Fibroblast of villous mesenchyme (primary cell): ENCODE data around the gene RAC2. TPM values are rescaled to one million over a fixed set of nuclear protein-coding genes. Genes with fewer than 3 reads are reported as not detected.
A peak's percentile ranks its signal among the peaks of the same experiment; 100 is the strongest.
"Not testable (repeated sequence)": the region's sequence is repeated elsewhere in the genome, so short reads cannot be mapped to it uniquely, and the experiment has no call there.

Source experiments
- DNase-seq: peaks from one replicate; pipeline ENCODE4 v3.0.0-alpha.2; 2010; ENCODE audit warnings: low read depth
- H3K4me3 ChIP-seq: 2 replicates; pipeline ENCODE4 v1.5.1; 2011; ENCODE audit warnings: low read depth, mild to moderate bottlenecking, low read length
- total RNA-seq: library from RNA; depleted of rRNA; stranded (reverse); fragments of >200 nt; gene quantifications from 2 replicates; pipeline ENCODE4 v1.2.3, GENCODE V29; 2012
- TF ChIP-seq, protein P1 (sequence below): IDR thresholded peaks from 2 replicates; pipeline ENCODE4 v1.5.1; 2012; ENCODE audit warnings: low read depth, mild to moderate bottlenecking, low read length; ENCODE audit not compliant: insufficient read depth

RAC2 gene
- total RNA-seq, 1 donor: 11.2 TPM

DNA sequence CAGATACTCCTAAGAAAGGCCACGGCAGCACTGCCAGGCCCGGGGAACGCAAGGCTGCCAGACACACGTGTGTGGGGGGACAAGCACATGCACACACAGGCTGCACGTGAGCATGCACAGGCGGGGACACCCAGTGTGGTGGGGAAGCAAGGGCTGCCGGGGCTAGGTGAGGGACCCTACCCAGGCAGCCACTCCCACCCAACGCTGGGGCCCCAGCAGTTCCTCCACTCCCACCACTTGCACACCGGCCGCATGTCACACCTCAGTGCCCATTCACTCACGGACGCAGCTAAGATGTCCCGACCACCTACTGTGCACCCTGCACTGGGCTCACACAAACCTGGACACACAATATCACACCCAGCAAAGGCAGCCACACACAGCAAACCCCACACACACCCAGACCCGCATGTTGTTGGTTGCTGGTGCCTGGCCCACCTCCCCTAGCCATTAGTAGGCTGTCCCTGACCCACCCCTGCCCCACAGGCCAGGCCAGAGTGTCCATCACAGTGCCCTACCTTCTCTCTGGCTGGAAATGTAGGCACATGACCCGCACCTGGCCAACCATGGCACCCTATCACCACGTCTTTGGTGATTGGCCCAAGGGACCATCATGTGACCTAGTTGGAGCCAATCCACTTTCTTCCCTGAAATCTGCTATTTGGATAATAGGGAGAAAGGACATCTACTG lies 40.6 kb downstream of the RAC2 start:
- TF ChIP-seq, protein P1, sequence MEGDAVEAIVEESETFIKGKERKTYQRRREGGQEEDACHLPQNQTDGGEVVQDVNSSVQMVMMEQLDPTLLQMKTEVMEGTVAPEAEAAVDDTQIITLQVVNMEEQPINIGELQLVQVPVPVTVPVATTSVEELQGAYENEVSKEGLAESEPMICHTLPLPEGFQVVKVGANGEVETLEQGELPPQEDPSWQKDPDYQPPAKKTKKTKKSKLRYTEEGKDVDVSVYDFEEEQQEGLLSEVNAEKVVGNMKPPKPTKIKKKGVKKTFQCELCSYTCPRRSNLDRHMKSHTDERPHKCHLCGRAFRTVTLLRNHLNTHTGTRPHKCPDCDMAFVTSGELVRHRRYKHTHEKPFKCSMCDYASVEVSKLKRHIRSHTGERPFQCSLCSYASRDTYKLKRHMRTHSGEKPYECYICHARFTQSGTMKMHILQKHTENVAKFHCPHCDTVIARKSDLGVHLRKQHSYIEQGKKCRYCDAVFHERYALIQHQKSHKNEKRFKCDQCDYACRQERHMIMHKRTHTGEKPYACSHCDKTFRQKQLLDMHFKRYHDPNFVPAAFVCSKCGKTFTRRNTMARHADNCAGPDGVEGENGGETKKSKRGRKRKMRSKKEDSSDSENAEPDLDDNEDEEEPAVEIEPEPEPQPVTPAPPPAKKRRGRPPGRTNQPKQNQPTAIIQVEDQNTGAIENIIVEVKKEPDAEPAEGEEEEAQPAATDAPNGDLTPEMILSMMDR: no peak
- H3K4me3 ChIP-seq: no peak overlapping the region
- no peak for DNase-seq

DNA sequence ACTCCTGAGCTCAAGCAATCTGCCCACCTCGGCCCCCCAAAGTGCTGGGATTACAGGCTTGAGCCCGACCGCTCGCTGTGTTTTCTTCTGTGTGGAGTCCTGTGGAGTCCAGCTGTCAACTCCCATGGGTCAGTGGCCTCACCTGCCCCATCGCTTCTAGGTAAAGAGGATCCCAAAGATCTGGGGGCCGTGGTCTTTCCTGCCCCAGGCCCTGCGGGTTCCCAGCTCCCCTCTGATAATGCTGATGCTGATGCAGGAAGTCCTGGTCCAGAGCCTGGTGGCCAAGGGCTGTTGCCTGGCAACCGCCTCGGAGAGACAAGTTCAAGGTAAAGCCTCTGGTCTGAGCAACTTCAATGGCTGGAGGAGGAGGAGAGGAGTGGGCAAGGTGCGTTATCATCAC lies 41.4 kb downstream of the RAC2 start:
- TF ChIP-seq, protein P1: no peak
- DNase-seq: no peak
- no peak overlapping the region for H3K4me3 ChIP-seq

DNA sequence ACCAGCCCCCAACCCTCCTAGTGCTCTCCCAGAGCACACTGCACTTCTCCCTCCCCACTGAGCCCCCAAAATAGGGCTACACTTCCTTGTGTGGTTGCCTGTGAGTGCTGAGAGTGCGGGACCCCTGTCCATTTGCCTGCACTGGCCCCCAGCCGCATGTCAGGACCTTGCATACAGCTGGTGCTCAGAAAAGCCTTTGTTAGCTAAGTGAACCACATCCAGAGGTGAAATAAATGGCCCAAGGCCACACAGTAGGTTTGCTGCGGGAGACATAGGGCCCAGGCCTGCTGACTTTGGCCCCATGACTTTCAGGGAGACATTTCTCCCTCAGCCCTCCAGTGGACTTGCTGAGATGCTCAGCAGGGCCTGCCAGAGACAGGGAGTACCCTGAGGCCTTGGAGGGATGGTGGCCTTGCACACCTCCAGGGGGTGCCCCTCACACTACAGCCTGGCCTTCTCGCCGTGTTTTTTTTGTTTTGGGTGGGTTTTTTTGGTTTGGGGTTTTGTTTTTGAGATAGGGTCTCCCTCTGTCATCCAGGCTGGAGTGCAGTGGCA lies 42.0 kb downstream of the RAC2 start:
- DNase-seq: no peak
- TF ChIP-seq, protein P1: no peak
- no peak overlapping the region for H3K4me3 ChIP-seq

DNA sequence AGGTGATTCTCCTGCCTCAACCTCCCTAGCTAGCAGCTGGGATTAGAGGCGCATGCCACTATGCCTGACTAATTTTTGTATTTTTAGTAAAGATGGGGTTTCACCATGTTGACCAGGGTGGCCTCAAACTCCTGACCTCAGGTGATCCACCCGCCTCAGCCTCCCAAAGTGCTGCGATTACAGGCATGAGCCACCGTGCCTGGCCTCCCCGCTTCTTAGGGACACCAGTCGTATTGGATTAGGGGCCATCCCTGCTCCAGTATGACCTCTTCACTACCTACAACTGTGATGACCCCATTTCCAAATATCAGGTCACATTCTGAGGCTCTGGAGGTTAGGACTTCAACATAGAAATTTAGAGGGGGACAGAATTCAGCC lies 42.6 kb downstream of the RAC2 start:
- not testable (repeated sequence) for H3K4me3 ChIP-seq, DNase-seq

DNA sequence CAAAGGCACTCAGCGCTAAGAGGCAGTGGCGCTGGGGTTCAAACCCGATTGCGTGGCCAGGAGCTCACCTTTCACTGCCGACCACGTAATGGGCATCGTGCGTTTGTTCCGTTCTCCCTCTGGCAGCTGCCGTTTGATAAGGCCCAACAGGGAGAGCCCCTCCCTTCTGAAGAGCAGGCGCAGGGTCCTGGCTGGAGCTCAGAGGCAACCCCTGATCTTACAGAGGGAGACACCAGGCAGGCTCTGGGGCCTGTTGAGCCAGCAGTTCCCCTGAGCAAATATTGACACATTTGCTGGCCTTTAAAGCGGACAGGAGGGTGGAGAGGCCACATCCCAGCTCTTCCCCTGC lies 44.3 kb downstream of the RAC2 start:
- TF ChIP-seq, protein P1: no peak
- DNase-seq: no peak
- H3K4me3 ChIP-seq: peak overlapping the region; percentile 35

DNA sequence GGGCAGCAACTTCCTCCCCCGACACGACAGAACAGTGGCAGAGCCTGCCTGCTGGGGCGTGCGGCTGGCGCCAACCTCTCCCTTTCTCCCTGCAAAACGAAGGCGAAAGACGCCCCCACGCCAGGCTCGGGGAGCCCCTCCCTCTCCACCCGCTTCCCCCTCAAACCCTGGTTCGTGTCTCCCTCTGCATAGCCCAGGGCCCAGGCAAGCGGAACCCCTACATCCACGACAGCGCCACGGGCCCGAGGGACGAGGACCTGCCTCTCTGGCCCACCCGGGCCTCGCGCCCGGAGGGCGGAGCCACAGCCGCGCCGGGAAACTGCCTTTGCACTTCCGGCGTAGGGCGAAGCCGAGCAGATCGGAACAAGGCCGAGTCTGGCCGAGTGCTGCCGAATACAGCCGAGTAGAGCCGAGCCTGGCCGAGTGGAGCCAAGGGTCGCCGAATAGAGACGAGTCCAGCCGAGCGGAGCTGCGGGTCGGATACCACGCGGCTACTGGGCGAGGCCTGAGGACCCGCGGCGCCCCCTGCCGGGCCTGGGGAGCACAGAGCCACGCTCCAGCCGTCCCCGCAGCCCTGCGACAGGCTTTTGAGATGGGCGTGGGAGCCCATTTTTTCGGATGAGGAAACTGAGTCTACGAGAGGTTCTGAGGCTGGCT lies 44.8 kb downstream of the RAC2 start:
- TF ChIP-seq, protein P1: peak; percentile 90
- peak; percentile 98 for DNase-seq
- peak overlapping the region; percentile 80 for H3K4me3 ChIP-seq

DNA sequence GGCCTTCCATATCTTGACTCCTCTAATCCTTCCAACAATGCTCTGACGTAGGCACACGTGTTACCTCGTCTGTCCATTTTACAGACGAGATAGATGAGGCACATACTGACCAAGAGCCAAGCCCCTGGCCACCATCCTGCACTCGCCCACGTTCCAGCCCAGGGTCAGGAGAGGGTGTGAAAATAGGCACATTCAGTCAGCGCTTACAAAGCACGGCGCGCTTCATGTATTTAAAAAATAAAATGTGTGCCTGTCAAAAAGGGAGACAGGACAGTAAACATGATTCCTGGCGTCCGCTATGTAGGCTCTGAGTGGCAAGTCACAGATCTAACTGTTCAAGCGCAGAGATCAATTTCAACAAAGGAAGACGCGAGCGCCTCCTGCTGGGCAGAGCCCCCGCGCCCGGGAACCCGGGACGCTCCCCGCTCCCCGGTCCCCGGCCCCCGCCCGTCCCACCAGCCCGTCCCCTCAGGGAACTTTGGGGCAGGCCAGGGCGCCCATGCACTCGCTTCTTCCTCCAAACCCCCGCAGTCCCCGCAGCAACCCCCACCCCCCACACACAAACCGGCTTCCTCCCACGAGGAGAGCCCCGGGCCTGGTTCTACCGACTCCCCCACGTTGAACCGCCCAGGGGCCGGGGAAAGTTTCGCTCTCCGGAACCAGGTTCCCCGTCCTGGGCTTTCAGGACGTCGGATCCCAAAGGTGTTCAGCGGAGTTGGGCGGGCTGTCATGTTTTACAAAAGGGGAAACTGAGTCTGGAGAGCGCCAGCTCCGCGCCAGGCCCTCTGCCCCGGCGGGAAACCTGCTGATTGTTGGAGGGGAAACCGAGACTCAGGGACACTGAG lies 45.6 kb downstream of the RAC2 start:
- TF ChIP-seq, protein P1: peak; percentile 76
- peak overlapping the region; percentile 80 for H3K4me3 ChIP-seq
- DNase-seq: peak; percentile 76
